Occipital lobe (tissue), 2 donors: ENCODE data around the gene MEPCE. TPM values are rescaled to one million over a fixed set of nuclear protein-coding genes. Genes with fewer than 3 reads are reported as not detected.

Experiments
- DNase-seq: peaks from one replicate; lab custom pipeline; 2025; lab: John Stamatoyannopoulos, UW
- total RNA-seq: library from RNA; depleted of rRNA; stranded (reverse); fragments of >200 nt; gene quantifications from one replicate; pipeline ENCODE4 v1.2.3, GENCODE V29; 2014

MEPCE gene
- total RNA-seq, 1 donor from 2014 or later = 25.3 TPM

DNA sequence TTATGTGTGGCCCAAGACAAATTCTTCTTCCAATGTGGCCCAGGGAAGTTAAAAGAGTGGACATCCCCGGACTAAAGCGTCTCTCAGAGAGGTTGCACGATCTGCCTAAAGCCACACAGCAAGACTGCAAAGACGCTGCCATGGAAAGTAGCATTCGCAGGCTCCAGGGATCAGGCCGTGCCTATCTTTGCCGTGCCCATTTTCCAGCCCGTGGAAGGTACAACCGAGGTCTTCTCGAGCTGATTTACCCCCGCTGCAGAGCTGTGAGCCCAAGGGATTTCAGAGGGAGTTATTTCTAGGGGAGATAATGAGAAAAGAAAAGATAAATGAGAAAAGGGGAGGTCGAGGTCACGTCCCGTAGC is 53.1 kb downstream of the MEPCE start:
- no peak for DNase-seq

DNA sequence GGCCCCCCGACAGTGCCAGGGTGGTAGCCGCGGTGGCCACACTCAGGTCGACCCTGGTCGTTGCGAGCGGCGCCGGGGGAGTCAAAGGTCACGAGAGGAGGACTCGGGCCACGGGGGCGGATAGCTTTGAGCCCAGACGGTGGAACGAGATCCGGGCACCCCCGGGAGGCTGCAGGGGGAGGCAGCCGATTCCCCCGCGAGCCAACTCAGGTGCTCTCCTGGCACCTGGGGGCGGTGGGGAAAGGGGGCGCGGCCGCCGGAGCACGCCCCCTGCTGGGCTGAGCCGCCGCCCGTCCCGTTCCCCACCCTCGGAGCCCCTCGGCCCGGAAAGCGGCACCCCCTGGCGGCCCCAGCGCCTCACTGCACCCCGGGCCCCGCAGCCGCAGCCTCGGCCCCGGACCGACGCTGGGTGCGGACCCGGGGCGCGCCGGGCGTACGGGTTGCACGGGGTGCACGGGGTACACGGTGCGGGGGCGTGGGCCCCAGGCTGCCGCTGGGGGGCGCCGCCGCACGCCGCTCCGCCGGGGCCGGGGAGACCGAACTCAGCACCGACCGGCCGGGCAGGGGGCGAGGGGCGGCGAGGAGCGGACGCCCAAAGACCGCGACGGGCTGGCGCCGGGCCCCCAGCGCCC is 53.6 kb downstream of the MEPCE start:
- DNase-seq = peak; percentile 32

Other genes with a start within 250 kb of the MEPCE start
- gene PVRIG, start 209.9 kb upstream of the MEPCE start, total RNA-seq = not detected
- not detected for gene SPDYE3, start 122.1 kb upstream of the MEPCE start, total RNA-seq
- gene PILRB, start 71.7 kb upstream of the MEPCE start, total RNA-seq = 9.5 TPM
- 1.1 TPM for gene PILRA, start 56.3 kb upstream of the MEPCE start, total RNA-seq
- 4.2 TPM for gene ZCWPW1, start 1.1 kb upstream of the MEPCE start, total RNA-seq
- gene PPP1R35, start 6.7 kb downstream of the MEPCE start, total RNA-seq = 5.1 TPM
- not detected for gene SPACDR, start 34.4 kb downstream of the MEPCE start, total RNA-seq
- 9.7 TPM for gene TSC22D4, start 49.4 kb downstream of the MEPCE start, total RNA-seq
- 47.9 TPM for gene NYAP1, start 54.1 kb downstream of the MEPCE start, total RNA-seq
- gene AGFG2, start 109.4 kb downstream of the MEPCE start, total RNA-seq = 2.0 TPM
- not detected for gene SAP25, start 144.1 kb downstream of the MEPCE start, total RNA-seq
- 6.4 TPM for gene LRCH4, start 156.3 kb downstream of the MEPCE start, total RNA-seq
- gene FBXO24, start 156.5 kb downstream of the MEPCE start, total RNA-seq = 0.16 TPM
- gene PCOLCE, start 172.5 kb downstream of the MEPCE start, total RNA-seq = 4.2 TPM
- gene MOSPD3, start 182.7 kb downstream of the MEPCE start, total RNA-seq = 12.2 TPM
- gene TFR2, start 211.7 kb downstream of the MEPCE start, total RNA-seq = 5.3 TPM
- 109 TPM for gene ACTL6B, start 226.6 kb downstream of the MEPCE start, total RNA-seq
- gene GNB2, start 243.9 kb downstream of the MEPCE start, total RNA-seq = 57.7 TPM